Heart left ventricle (tissue), 16 donors: Measurements from ENCODE around the gene SLC15A3. TPM values are rescaled to one million over a fixed set of nuclear protein-coding genes. Genes with fewer than 3 reads are reported as not detected.

ENCODE experiments used
- ATAC-seq, 4 donors: fragments of 200-7000 bp; cut with Tn5 transposase; one replicate each; pipeline ENCODE4 v1.9.1; 2020 to 2022; ENCODE audit warnings: moderate library complexity in 4 of 4, mild to moderate bottlenecking in 3 of 4, moderate number of reproducible peaks in 1 of 4
- DNase-seq, 5 donors: peaks; one replicate each; pipeline ENCODE4 v3.0.0-alpha.2; 2020
- H3K27ac ChIP-seq, 12 donors: fragments of 200-600 bp; sonication (generic) in 4 of 12; one replicate each; pipeline versions ENCODE4 v1.5.0 to v1.8.0; 2016 to 2022; ENCODE audit warnings: mild to moderate bottlenecking in 2 of 12
- H3K27me3 ChIP-seq, 9 donors: fragments of 200-600 bp; sonication (generic) in 2 of 9; one replicate each; pipeline versions ENCODE4 v1.5.1 to v1.8.0; 2016 to 2022; ENCODE audit warnings: mild to moderate bottlenecking in 3 of 9
- H3K36me3 ChIP-seq, 9 donors: fragments of 200-600 bp; sonication (generic) in 2 of 9; one replicate each; pipeline versions ENCODE4 v1.5.0 to v1.8.0; 2018 to 2022; ENCODE audit warnings: mild to moderate bottlenecking in 2 of 9
- H3K4me1 ChIP-seq, 12 donors: fragments of 200-600 bp; sonication (generic) in 4 of 12; one replicate each; pipeline versions ENCODE4 v1.5.0 to v1.8.0; 2016 to 2022; ENCODE audit warnings: mild to moderate bottlenecking in 3 of 12
- H3K4me3 ChIP-seq, 12 donors: fragments of 200-600 bp; sonication (generic) in 4 of 12; one replicate each; pipeline versions ENCODE4 v1.5.0 to v1.8.0; 2017 to 2022; ENCODE audit warnings: mild to moderate bottlenecking in 9 of 12, moderate library complexity in 4 of 12
- H3K9me3 ChIP-seq, 12 donors: fragments of 200-600 bp; sonication (generic) in 4 of 12; one replicate each; pipeline versions ENCODE4 v1.5.0 to v1.8.0; 2016 to 2022; ENCODE audit warnings: mild to moderate bottlenecking in 1 of 12
- POLR2A ChIP-seq, 2 donors: fragments of 450-650 bp; IDR thresholded peaks; one replicate each; pipeline ENCODE4 v1.6.1; 2017; ENCODE audit warnings: antibody characterized with exemption in 2 of 2, mild to moderate bottlenecking in 2 of 2, moderate library complexity in 2 of 2
- WGBS, 4 donors: extraction: QIAGEN DNeasy Blood & Tissue Kit in 2 of 4; methylation state at CpG; one replicate each; pipeline versions ENCODE4 v1.1.5 to v1.1.7; 2013 to 2018; 5-methylcytosine and 5-hydroxymethylcytosine counted together
- intact Hi-C, 10 donors: fragments of 100-400 bp; cut with DNase I; formaldehyde crosslinking; loops; one replicate each; pipeline versions ENCODE4 v1.11.1 to v1.14.2; 2022
- polyA plus RNA-seq, 2 donors: library from polyadenylated mRNA; stranded (reverse); fragments of 200-250 nt; gene quantifications; one replicate each; pipeline ENCODE4 v1.2.3, GENCODE V29; 2013
- total RNA-seq, 9 donors: library from RNA; depleted of rRNA in 2 of 9; stranded (reverse); fragments of >200 nt in 2 of 9; fragmentation: NEBNext Ultra II Directional in 3 of 9; extraction: Animal tissue kit (Norgen Biotek cat#: 25700) in 3 of 9; gene quantifications; one replicate each; pipeline versions ENCODE4 v1.1.0 to v1.2.4, GENCODE V29; 2016 to 2023
- TF ChIP-seq, protein P1 (sequence below), 12 donors: fragments of 200-600 bp; sonication (generic) in 4 of 12; IDR thresholded peaks; one replicate each; pipeline versions ENCODE4 v1.5.0 to v1.8.0; 2018 to 2022; ENCODE audit warnings: antibody characterized with exemption in 12 of 12, mild to moderate bottlenecking in 5 of 12
- donor health status: ischemic (EF 13 %, LVEDD 7.1; RV severe dilation, severe dysfunction).
- donor health status: healthy with polysubstance abuse.
- donor health status: DM: no; HTN: yes; CAD: no.
- donor health status: DM: no; HTN: no; CAD: no.
- donor health status: ischemic (EF 25% LVEDD 6.9; RV normal size, moderate dysfunction).
- donor health status: ischemic (EF 25% LVEDD 5.7; RV mildly dilated, moderate dysfunction).
- donor health status: healthy.
- donor health status: DM: yes; HTN: yes; CAD: no.
- donor health status: ischemic (EF 35%, LVEDD 5.7; RV mildly dilated, moderate dysfunction).
- donor health status: nonischemic (EF 11% LVEDD 7.7; RV severe dilation, severe dysfunction).
- donor health status: DM: yes; HTN: yes; CAD: no.
- donor health status: PGD.
- donor health status: ischemic (EF 29% LVEDD 5.4; RV normal size, mild dysfunction).
- donor health status: nonischemic (EF 23%, LVEDD 6.1; RV moderate dilation, normal function).

SLC15A3 gene
- total and polyA plus RNA-seq, 11 donors = 11.9 to 85.1 (median 19.1) TPM

GRCh38 chr11:60995798-60996197 is 43.8 kb upstream of the SLC15A3 start:
- DNase-seq = no peak
- no peak overlapping the region for H3K4me3 ChIP-seq
- intact Hi-C loops = no loop called here
- H3K9me3 ChIP-seq = no peaks in the 10 kb centered on the region
- H3K27me3 ChIP-seq = peaks cover 0 to 49% (median 5%) of the 10 kb centered on the region in 9 donors
- peak in 2 of 4 donors; percentile 41 to 60 for ATAC-seq
- H3K27ac ChIP-seq = no peak overlapping the region
- no peaks in the 10 kb centered on the region for H3K36me3 ChIP-seq
- peaks cover 0 to 14% (median 0%) of the 10 kb centered on the region in 12 donors for H3K4me1 ChIP-seq
- TF ChIP-seq, protein P1, sequence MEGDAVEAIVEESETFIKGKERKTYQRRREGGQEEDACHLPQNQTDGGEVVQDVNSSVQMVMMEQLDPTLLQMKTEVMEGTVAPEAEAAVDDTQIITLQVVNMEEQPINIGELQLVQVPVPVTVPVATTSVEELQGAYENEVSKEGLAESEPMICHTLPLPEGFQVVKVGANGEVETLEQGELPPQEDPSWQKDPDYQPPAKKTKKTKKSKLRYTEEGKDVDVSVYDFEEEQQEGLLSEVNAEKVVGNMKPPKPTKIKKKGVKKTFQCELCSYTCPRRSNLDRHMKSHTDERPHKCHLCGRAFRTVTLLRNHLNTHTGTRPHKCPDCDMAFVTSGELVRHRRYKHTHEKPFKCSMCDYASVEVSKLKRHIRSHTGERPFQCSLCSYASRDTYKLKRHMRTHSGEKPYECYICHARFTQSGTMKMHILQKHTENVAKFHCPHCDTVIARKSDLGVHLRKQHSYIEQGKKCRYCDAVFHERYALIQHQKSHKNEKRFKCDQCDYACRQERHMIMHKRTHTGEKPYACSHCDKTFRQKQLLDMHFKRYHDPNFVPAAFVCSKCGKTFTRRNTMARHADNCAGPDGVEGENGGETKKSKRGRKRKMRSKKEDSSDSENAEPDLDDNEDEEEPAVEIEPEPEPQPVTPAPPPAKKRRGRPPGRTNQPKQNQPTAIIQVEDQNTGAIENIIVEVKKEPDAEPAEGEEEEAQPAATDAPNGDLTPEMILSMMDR (IDR thresholded peaks at IDR 0.05) = no peak
- TF ChIP-seq POLR2A (IDR thresholded peaks at IDR 0.05) = no peak
- 32 to 45% (median 35%) methylated on average over 7 of the region's 7 CpGs for WGBS, 4 donors

GRCh38 chr11:60994541-60995080 is 42.6 kb upstream of the SLC15A3 start:
- intact Hi-C loops = no loop called here
- Histone ChIP-seq H3K27me3 (peaks cover 0 to 38% (median 6%) of the 10 kb centered on the region in 9 donors), H3K9me3 (no peaks in the 10 kb centered on the region), H3K27ac (no peak overlapping the region), H3K4me1 (peaks cover 0 to 14% (median 0%) of the 10 kb centered on the region in 12 donors), H3K36me3 (no peaks in the 10 kb centered on the region), H3K4me3 (no peak overlapping the region)
- ATAC-seq (no peak), DNase-seq (no peak)
- TF ChIP-seq POLR2A (IDR thresholded peaks at IDR 0.05) = no peak
- TF ChIP-seq, protein P1 (IDR thresholded peaks at IDR 0.05) = no peak
- WGBS, 4 donors = 77 to 82% (median 81%) methylated on average over 7 of the region's 7 CpGs

DNA sequence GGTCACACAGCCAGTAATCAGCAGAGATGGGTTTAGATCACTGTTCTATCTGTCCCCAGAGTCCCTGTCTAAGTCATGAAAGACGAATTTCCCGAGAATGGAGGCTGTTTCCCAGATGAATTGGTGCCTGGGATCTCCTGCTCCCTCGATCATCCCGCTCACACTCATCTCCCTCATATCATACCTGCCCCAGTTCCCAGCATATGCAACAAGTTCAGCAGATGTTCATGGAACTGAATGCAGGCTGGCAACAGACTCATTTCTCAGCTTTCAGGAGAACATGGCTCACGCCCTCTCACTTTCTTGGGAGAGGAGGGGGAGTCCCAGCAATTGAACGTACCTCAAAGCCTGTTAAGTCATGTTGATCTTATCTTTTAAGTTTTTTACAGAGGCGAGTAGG is 41.6 kb upstream of the SLC15A3 start:
- ATAC-seq (no peak), DNase-seq (no peak)
- peaks cover 0 to 17% (median 0%) of the 10 kb centered on the region in 12 donors for H3K4me1 ChIP-seq
- intact Hi-C loops = no loop called here
- no peak overlapping the region for H3K4me3 ChIP-seq
- TF ChIP-seq, protein P1 (IDR thresholded peaks at IDR 0.05) = no peak
- TF ChIP-seq POLR2A (IDR thresholded peaks at IDR 0.05) = no peak
- no peaks in the 10 kb centered on the region for H3K9me3 ChIP-seq
- H3K36me3 ChIP-seq = no peaks in the 10 kb centered on the region
- 46 to 56% (median 51%) methylated on average over 7 of the region's 7 CpGs for WGBS, 4 donors
- H3K27ac ChIP-seq = no peak overlapping the region
- peaks cover 0 to 38% (median 8%) of the 10 kb centered on the region in 9 donors for H3K27me3 ChIP-seq

DNA sequence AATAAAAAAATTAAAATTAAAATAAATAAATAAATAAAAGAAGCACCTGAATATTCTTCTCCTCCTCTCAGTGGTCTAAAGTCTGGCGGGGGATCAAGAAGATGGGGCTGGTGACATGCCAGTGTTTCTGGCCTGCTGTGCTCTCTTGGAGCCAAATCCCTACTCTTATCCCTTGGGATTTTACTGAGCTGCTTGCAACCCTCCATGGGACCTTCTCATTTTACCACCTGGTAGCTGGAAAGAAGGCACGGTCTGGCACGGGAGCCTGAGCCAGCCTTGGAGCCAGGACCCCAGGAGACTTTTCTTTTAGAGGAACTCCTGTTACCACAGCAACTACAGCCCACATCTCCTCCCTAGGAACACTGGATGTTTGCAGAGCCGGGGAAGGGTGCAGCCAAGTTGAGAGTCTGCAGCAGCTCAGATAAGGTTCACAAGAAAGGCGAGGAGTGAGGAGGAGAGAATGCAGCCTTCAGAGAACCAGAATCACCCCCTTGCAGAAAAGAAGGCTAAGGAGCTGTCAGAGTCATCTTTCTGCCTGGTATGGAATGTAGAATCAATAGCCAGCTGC is 41.0 kb upstream of the SLC15A3 start:
- Histone ChIP-seq H3K27ac (no peak overlapping the region), H3K36me3 (no peaks in the 10 kb centered on the region), H3K4me3 (no peak overlapping the region), H3K9me3 (no peaks in the 10 kb centered on the region), H3K4me1 (peaks cover 0 to 17% (median 0%) of the 10 kb centered on the region in 12 donors), H3K27me3 (peaks cover 0 to 44% (median 8%) of the 10 kb centered on the region in 9 donors)
- ATAC-seq = peak in 1 of 4 donors; percentile 39
- WGBS, 4 donors = 34 to 40% (median 39%) methylated on average over 5 of the region's 5 CpGs
- DNase-seq = no peak
- no peak for TF ChIP-seq POLR2A (IDR thresholded peaks at IDR 0.05)
- TF ChIP-seq, protein P1 (IDR thresholded peaks at IDR 0.05) = no peak
- intact Hi-C loops = no loop called here
